Natural killer cell treated with Interleukin-12 subunit alpha and Interleukin-12 subunit beta and Interleukin-15 and Interleukin-18, amount 100 ng/mL, for 72 hours (primary cell): Measurements from ENCODE around the gene NKPD1. TPM values are rescaled to one million over a fixed set of nuclear protein-coding genes. Genes with fewer than 3 reads are reported as not detected.

Experiments used
- ATAC-seq, 2 donors: fragments of 150-1000 bp; cut with Tn5 transposase in 1 of 2; sonication (Bioruptor Pico), chemical (Tn5 transposase) in 1 of 2; 2 replicates each; pipeline ENCODE4 v1.10.0; 2021
- DNase-seq: peaks from one replicate; pipeline ENCODE4 v3.0.0; 2022; ENCODE audit warnings: low spot score
- H3K27ac Mint-ChIP-seq, 2 donors: 1 replicate in 1 of 2; 2 replicates in 1 of 2; pipeline ENCODE4 v1.8.0; 2022; ENCODE audit warnings: mixed read lengths in 2 of 2, mild to moderate bottlenecking in 1 of 2, moderate library complexity in 1 of 2
- H3K27me3 Mint-ChIP-seq, 2 donors: 1 replicate in 1 of 2; 2 replicates in 1 of 2; pipeline ENCODE4 v1.8.0; 2022; ENCODE audit warnings: mixed read lengths in 2 of 2
- H3K36me3 Mint-ChIP-seq: one replicate; pipeline ENCODE4 v1.8.0; 2022; ENCODE audit warnings: mixed read lengths
- H3K4me1 Mint-ChIP-seq, 2 donors: 1 replicate in 1 of 2; 2 replicates in 1 of 2; pipeline ENCODE4 v1.8.0; 2022; ENCODE audit warnings: low read depth in 2 of 2, mixed read lengths in 2 of 2, mild to moderate bottlenecking in 1 of 2
- H3K4me3 Mint-ChIP-seq: one replicate; pipeline ENCODE4 v1.8.0; 2022; ENCODE audit warnings: mixed read lengths
- H3K9me3 Mint-ChIP-seq: 2 replicates; pipeline ENCODE4 v1.8.0; 2022; ENCODE audit warnings: mixed read lengths
- total RNA-seq, 2 donors: library from RNA; stranded (reverse); gene quantifications; one replicate each; pipeline ENCODE4 v1.2.3, GENCODE V29; 2022

NKPD1 gene
- total RNA-seq, 2 donors from 2014 or later: 0.14 to 0.22 TPM

DNA sequence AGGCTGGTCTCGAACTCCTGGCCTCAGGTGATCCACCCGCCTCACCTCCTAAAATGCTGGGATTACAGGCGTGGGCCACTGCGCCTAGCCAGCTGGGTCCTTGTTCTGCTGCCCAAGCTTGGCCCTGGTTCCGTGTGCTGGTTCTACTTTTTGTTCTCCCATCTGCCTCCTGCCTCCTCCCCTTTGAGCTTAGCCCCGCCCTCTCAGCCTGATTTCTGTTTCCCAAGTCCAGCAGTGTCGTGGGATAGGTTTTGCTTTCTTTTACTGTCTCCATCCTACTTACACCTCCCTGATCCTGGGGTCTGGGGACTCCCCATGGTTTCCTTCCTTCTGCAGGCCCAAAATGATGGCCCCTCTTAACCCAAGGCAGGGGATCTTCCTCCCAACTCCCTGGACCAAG, 20.2 kb upstream of the NKPD1 start:
- Mint-ChIP-seq H3K27me3 (no peaks in the 10 kb centered on the region), H3K9me3 (no peaks in the 10 kb centered on the region), H3K4me3 (peak overlapping the region; percentile 82), H3K4me1 (peaks cover 18 to 20% of the 10 kb centered on the region in 2 donors), H3K27ac (peak overlapping the region; percentile 65 to 82), H3K36me3 (no peaks in the 10 kb centered on the region)
- ATAC-seq: no peak
- no peak for DNase-seq

DNA sequence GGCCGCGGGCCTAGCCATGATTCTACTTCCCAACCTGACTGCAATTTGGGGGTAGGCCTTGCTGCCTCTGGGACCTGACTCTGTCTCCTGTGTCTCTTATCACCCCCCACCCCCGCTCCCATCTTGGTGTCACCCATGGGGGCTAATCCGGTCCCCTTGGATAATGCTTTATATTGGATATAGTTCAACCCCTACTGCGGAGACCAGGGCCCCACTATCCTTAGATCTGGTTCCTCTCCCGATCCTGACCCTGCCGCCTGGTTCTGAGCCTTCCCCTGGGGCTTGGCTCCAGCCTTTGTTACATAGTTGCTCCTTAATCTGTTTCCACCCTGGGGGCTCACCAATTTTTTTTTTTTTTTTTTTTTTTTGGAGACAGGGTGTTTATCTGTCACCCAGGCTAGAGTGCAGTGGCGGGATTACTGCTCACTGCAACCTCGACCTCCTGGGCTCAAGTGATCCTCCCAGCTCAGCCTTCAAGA, 19.1 kb upstream of the NKPD1 start:
- ATAC-seq: no peak
- DNase-seq: no peak
- Mint-ChIP-seq H3K36me3 (no peaks in the 10 kb centered on the region), H3K4me3 (peak overlapping the region; percentile 82), H3K27me3 (no peaks in the 10 kb centered on the region), H3K9me3 (no peaks in the 10 kb centered on the region), H3K27ac (peak overlapping the region; percentile 65 to 82), H3K4me1 (peaks cover 24 to 26% of the 10 kb centered on the region in 2 donors)

DNA sequence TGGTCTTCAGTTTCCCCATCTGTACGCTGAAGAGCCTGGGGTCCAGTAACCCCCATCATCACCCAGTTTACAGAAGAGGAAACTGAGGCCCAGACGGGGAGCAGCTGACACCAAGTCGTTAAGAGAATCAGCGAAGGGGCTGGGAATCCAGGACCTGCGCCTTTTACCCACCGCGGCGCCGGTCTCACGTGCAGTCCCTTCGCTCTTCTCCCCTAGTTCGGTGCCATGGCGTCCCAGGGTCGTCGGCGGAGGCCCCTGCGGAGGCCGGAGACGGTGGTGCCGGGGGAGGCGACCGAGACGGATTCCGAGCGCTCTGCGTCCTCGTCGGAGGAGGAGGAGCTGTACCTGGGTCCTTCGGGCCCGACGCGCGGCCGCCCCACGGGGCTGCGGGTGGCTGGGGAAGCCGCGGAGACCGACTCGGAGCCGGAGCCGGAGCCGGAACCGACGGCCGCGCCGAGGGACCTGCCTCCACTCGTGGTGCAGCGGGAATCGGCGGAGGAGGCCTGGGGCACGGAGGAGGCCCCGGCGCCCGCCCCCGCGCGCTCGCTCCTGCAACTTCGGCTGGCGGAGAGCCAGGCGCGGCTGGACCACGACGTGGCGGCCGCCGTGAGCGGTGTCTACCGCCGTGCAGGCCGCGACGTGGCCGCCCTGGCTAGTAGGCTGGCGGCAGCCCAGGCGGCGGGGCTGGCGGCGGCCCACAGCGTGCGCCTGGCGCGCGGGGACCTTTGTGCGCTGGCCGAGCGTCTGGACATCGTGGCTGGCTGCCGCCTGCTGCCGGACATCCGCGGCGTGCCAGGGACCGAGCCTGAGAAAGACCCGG, 18.5 kb upstream of the NKPD1 start:
- H3K27me3 Mint-ChIP-seq: no peaks in the 10 kb centered on the region
- ATAC-seq (no peak), DNase-seq (no peak)
- H3K4me1 Mint-ChIP-seq: peaks cover 24% of the 10 kb centered on the region in 2 donors
- peak overlapping the region; percentile 90 for H3K27ac Mint-ChIP-seq
- no peaks in the 10 kb centered on the region for H3K9me3 Mint-ChIP-seq
- no peaks in the 10 kb centered on the region for H3K36me3 Mint-ChIP-seq
- H3K4me3 Mint-ChIP-seq: peak overlapping the region; percentile 95

DNA sequence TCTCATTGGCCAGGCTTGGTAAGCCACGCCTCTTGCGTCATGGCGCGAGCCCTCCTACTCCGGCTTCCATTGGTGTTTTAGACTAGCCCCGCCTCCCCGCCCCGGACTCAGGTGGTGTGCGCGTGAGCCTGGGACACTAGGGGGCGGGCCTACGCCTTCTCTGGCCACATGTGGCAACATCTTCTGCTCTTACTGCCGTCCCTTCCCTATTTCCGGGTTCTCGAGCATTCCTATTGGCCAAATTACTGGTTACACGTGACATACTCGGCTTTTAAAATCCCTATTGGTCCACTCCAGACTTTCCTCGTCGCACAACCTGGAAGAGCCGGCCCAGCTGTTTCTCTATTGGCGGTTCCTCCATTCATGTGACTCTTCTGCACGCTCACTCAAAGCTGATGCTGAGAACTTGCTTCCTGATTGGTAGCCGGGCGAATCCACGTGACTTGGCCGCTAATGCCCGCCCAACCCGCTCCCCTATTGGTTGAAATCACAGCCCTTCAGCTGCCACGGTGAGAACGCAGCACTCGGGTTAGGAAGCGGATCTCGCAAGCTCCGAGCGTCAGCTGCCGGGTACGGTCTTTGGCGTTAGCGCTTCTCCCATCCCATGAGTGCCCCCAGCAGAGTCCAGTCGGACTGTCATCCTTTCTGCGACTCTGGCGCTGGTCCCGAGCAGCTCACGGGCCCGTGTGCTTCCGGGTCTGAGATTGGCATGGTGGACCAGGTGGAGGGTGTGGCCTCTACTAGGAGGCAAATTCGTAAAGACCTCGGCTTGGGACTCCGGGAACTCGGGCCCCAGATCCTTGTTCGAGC, 17.7 kb upstream of the NKPD1 start, which contains the start of gene BLOC1S3:
BLOC1S3 (plus strand) TSS at position 523 of the 810 bp plus-strand sequence. CDS start 513 bp downstream, outside the sequence.
- peak; percentile 100 for DNase-seq
- Mint-ChIP-seq H3K9me3 (no peaks in the 10 kb centered on the region), H3K36me3 (no peaks in the 10 kb centered on the region), H3K27ac (peak within 1 kb of the TSS; percentile 90), H3K4me3 (peak within 1 kb of the TSS; percentile 95), H3K27me3 (no peaks in the 10 kb centered on the region), H3K4me1 (peaks cover 27 to 29% of the 10 kb centered on the region in 2 donors)
- ATAC-seq: peak; percentile 94

DNA sequence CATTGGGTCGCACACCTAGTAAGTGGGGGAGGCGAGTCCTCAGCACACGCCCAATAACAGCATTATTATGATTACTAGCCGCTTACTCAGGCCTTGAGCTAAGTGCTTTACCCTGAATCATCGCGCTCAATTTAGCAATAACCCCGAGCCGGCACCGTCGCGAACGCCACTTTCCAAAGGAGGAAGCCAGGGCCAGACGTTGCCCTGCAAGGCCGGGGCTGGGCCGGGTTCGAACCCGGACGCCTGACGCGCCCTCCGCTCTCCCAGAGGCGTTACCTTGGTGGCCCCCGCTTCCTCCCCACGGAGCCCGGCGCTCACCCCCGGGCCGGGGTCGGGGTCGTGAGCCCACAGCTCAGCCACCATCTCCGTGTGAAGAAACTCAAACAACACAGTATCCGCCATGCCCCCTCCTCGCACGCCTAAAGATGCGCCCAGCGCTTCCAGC, 17.1 kb upstream of the NKPD1 start, which contains the start of gene TRAPPC6A:
TRAPPC6A (minus strand) TSS at position 421 of the 445 bp plus-strand sequence; CDS start at position 402, 19 bp downstream.
- Mint-ChIP-seq H3K9me3 (no peaks in the 10 kb centered on the region), H3K4me1 (peaks cover 27 to 29% of the 10 kb centered on the region in 2 donors), H3K27ac (peak within 1 kb of the TSS; percentile 90), H3K36me3 (no peaks in the 10 kb centered on the region), H3K27me3 (no peaks in the 10 kb centered on the region), H3K4me3 (peak within 1 kb of the TSS; percentile 95)
- ATAC-seq: peak in 1 of 2 donors; percentile 19
- no peak for DNase-seq

DNA sequence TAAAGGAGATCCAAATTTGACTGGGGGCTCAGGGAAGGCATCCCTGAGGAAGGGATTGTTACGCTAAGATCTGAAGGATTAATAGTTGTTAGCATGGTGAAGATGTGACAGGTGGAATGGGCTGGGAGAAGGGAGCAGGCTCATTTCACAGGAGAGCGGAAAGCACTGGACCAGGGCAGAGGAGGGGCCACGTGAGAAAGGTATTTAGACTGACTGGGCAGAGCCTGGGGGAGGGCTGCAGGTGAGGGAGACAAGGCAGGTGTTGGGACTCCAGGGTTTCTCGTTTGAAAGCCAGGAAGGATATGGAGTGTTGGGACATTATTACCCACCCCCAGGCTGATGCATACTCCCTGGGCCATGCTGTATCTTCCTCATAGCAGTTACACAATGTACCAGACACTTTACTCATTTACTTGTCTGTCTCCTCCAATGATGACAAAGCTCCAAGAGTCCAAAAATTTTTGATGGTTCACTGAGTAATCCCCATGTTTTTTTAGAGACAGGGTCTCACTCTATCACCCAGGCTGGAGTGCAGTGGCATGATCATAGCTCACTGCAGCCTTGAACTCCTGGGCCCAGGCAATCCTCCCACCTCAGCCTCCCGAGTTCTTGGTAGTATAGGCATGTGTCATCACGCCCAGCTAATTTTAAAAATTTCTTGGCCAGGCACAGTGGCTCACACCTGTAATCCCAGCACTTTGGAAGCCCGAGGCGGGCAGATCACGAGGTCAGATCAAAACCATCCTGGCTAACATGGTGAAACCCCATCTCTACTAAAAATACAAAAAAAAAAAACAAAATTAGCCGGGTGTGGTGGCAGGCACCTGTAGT, 14.9 kb upstream of the NKPD1 start:
- Mint-ChIP-seq H3K36me3 (no peaks in the 10 kb centered on the region), H3K9me3 (no peaks in the 10 kb centered on the region), H3K27me3 (no peaks in the 10 kb centered on the region), H3K27ac (no peak overlapping the region), H3K4me3 (peak overlapping the region; percentile 24), H3K4me1 (peaks cover 25% of the 10 kb centered on the region in 2 donors)
- ATAC-seq: no peak
- no peak for DNase-seq

DNA sequence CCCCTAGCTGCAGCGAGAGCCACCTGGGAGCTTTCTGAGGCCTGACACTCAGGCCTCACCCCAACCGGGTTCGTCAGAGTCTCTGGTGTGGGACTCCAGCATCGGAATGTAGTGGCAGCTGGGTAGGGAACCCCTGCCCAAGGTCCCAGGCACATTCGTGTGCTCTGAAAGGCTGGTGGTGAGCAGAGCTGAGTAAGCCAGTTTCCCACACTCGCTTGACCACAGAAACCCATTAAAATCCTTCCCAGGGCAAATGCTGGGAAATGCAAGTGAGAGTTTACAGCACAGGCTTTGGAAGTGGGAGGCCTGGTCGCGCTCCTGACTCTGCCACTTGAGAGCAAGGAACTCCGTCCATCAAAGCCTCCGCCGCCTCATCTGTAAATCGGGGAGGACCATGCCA, 13.0 kb upstream of the NKPD1 start:
- ATAC-seq: no peak
- Mint-ChIP-seq H3K27ac (peak overlapping the region in 1 of 2 donors; percentile 76), H3K9me3 (no peaks in the 10 kb centered on the region), H3K36me3 (no peaks in the 10 kb centered on the region), H3K4me1 (peaks cover 25 to 30% of the 10 kb centered on the region in 2 donors), H3K4me3 (no peak overlapping the region), H3K27me3 (no peaks in the 10 kb centered on the region)
- DNase-seq: peak; percentile 18

DNA sequence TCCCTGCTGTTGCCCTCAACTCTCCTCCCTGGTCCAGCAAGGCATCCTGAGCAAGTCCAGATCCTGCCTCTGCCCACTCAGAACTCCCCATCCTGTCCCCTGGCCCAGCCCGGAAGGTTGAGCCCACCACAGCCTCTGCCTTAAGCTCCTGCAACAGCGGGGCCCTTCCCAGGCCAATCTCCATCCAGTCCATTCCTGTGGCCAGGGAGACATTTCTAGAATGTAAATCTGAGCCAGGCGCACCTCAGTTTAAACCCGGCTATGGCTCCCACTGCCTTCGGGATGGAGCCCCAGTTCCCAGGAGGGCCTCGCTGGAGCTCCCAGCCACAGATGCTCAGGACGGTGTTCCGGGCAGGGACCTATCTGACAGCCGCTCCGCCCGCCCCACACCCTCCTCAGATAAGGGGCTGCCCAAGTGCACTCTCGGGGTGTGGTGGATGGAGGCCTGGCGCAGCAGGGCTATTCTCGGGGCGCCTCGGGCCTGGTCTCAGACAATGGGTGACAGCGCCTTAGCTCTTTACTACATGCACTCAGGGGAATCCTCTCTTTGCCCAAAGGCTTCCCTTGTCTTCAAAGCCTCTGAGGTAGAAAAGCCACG, 11.9 kb upstream of the NKPD1 start:
- DNase-seq (no peak), ATAC-seq (no peak)
- H3K4me3 Mint-ChIP-seq: no peak overlapping the region
- no peaks in the 10 kb centered on the region for H3K36me3 Mint-ChIP-seq
- H3K27ac Mint-ChIP-seq: peak overlapping the region; percentile 84 to 94
- peaks cover 27 to 30% of the 10 kb centered on the region in 2 donors for H3K4me1 Mint-ChIP-seq
- no peaks in the 10 kb centered on the region for H3K9me3 Mint-ChIP-seq
- no peaks in the 10 kb centered on the region for H3K27me3 Mint-ChIP-seq

DNA sequence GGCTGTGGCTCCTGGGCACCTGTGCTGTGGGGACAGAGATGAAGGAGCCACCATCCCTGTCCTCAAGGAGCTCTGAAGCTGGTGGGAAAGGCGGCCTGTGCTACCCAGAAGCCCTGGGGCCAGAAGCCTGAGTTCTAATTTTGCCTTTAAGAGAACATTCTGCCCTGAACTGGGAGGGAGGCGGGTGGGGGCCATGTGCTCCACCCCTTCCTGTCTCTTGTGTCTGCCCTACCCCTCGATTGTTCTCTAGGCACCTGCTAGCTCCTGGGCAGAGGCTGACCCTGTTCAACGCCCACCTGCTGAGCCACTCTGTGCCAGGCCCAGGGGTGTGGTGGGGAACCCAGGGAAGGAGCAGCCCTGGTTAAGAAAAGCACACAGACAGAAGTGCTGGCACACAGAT, 11.4 kb upstream of the NKPD1 start:
- no peaks in the 10 kb centered on the region for H3K27me3 Mint-ChIP-seq
- DNase-seq: no peak
- ATAC-seq: peak in 1 of 2 donors; percentile 25
- peaks cover 27 to 31% of the 10 kb centered on the region in 2 donors for H3K4me1 Mint-ChIP-seq
- peak overlapping the region; percentile 84 to 94 for H3K27ac Mint-ChIP-seq
- H3K36me3 Mint-ChIP-seq: no peaks in the 10 kb centered on the region
- no peak overlapping the region for H3K4me3 Mint-ChIP-seq
- H3K9me3 Mint-ChIP-seq: no peaks in the 10 kb centered on the region

DNA sequence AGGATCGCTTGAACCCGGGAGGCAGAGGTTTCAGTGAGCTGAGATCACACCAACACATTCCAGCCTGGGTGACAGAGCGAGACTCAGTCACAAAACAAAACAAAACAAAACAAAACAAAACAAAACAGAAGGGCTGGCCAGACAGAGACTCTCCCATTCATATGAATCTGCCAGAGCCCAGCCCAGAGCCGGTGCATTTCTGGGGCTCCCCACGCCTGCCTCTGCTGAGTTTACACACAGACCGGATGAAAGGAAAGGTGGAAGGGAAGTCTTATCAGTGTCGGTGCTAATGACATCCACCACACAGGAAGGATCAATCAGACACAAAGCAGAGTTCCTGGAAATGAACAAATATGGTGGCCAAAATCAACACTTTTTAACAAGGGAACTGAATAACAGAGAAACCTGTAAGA, 10.4 kb upstream of the NKPD1 start:
- Mint-ChIP-seq H3K36me3 (no peaks in the 10 kb centered on the region), H3K9me3 (no peaks in the 10 kb centered on the region), H3K27ac (peak overlapping the region; percentile 84 to 94), H3K4me3 (peak overlapping the region; percentile 82), H3K27me3 (no peaks in the 10 kb centered on the region), H3K4me1 (peaks cover 27 to 35% of the 10 kb centered on the region in 2 donors)
- DNase-seq (peak; percentile 82), ATAC-seq (peak; percentile 84 to 91)

DNA sequence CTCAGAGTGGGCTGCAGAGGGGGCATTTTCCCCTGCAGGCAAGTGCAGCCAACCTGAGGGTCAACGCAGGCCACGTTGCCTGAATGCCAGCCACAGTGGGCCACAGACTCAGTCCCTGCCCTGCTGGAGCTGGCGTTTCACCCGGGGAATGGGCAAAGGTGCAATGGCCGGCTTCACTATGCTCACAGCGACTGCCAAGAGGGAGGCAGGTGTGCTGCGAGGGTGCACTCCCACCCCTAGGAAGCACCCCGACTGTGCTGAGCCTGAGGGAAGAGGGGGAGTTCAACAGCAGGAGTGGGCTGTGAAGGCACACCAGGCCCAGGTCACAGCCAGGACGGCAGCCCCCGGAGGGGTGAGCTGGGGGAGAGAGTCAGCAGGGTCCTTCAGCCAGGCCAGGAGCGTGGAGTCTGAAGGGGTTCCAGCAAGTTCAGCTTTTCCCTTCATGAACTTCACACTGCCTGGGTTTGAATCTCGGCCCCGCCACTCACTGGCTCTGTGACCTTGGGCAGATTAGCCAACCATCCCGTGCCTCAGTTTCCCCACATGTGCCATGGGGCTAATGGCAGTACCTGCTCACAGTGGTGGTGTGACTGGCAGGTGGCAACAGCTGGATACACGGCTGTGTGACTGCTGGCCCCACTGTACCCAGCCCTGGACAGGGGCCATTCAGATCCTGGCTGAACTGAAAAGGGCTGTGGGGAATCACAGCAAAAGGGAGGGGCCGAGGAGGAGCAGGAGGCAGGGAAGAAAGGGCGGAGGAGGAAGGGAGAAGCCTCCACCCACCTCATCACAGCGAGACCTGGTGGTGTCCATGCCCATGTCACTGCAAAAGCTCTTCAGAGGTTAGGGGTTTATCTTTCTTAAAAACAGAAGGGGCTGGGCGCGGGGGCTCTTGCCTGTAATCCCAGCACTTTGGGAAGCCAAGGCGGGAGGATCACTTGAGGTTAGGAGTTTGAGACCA, 9.6 kb upstream of the NKPD1 start:
- no peak for DNase-seq
- H3K4me3 Mint-ChIP-seq: peak overlapping the region; percentile 82
- no peaks in the 10 kb centered on the region for H3K9me3 Mint-ChIP-seq
- H3K27ac Mint-ChIP-seq: peak overlapping the region; percentile 84 to 94
- no peak for ATAC-seq
- no peaks in the 10 kb centered on the region for H3K27me3 Mint-ChIP-seq
- H3K36me3 Mint-ChIP-seq: no peaks in the 10 kb centered on the region
- H3K4me1 Mint-ChIP-seq: peaks cover 25 to 33% of the 10 kb centered on the region in 2 donors

DNA sequence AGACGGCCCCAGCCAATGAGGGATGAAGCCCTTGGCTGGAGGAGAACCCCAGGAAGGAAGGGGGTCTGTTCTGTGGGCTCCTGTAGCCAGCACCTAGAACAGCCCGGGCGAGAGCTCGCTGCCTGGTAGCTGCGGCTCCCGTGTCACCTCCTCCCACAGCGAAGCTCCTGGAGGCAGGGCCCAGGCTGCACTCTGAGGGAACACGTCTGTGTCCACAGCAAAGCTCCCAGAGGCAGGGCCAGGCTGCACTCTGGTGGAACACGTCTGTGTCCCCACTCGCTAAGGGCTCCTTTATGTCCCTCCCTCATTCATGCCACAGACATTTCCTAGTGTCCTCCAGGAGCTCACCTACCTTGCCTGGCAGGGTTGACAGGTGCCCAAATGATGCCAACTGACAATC, 8.8 kb upstream of the NKPD1 start:
- H3K9me3 Mint-ChIP-seq: no peaks in the 10 kb centered on the region
- H3K27me3 Mint-ChIP-seq: no peaks in the 10 kb centered on the region
- no peaks in the 10 kb centered on the region for H3K36me3 Mint-ChIP-seq
- no peak overlapping the region for H3K4me3 Mint-ChIP-seq
- H3K4me1 Mint-ChIP-seq: peaks cover 21 to 33% of the 10 kb centered on the region in 2 donors
- ATAC-seq (no peak), DNase-seq (no peak)
- H3K27ac Mint-ChIP-seq: peak overlapping the region in 1 of 2 donors; percentile 44
